ENCODE results near the gene CNOT9. TPM values are rescaled to one million over a fixed set of nuclear protein-coding genes. Genes with fewer than 3 reads are reported as not detected.

CNOT9 gene
- total and polyA plus RNA-seq, 4 donors = 10.5 to 24.4 (median 14.8) TPM

DNA sequence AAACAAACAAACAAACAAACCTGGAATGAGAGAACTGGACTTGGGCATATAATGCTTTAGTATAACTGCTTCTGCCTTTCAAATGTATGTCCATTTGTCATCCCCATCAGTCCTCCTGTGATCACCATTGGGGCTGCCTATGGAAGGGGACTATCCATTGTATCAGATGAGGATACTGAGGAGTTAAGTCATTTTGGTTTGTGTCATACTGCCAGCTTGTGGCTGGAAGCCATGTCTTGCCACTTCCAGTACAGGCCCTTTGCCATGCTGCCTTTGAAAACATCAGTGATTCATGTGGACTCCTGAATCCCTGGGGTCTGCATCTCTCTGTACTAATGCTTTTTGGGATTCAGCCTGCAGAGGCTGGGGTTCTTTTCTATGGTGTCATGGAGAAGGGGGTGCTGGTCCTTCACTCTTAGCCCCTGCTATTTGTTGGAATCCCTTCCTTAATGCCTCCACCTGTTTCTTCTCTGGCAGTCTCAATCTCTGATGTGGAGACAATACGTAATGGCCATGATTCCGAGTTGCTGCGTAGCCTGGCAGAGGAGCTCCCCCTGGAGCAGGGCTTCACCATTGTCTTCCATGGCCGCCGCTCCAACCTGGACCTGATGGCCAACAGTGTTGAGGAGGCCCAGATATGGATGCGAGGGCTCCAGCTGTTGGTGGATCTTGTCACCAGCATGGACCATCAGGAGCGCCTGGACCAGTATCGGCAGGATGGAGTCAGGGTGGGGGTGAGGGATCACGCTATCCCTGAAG is 49.6 kb downstream of the CNOT9 start:
- Histone ChIP-seq H3K36me3 (ENCODE audit: control insufficient read depth in 4 of 4, insufficient read depth in 3 of 4, low read depth in 1 of 4, low read length in 3 of 4) (no peaks in the 10 kb centered on the region), H3K27me3 (ENCODE audit: control insufficient read depth in 4 of 4, insufficient read depth in 4 of 4, low read length in 3 of 4) (no peaks in the 10 kb centered on the region), H3K4me1 (ENCODE audit: control insufficient read depth in 4 of 4, insufficient read depth in 4 of 4, low read length in 3 of 4) (peaks cover 0 to 15% (median 11%) of the 10 kb centered on the region in 4 donors), H3K4me3 (ENCODE audit: low read depth in 1 of 3, low read length in 3 of 3) (no peak overlapping the region), H3K27ac (ENCODE audit: low read depth in 1 of 2, low read length in 2 of 2) (no peak overlapping the region), H3K9ac (ENCODE audit: low read depth in 1 of 2, low read length in 2 of 2) (no peak overlapping the region), H3K9me3 (ENCODE audit: control insufficient read depth in 4 of 4, low read length in 3 of 4) (no peaks in the 10 kb centered on the region)
- WGBS = 94% methylated on average over 9 of the region's 9 CpGs
- no peak for DNase-seq (ENCODE audit: low spot score)
- TF ChIP-seq, protein P1, sequence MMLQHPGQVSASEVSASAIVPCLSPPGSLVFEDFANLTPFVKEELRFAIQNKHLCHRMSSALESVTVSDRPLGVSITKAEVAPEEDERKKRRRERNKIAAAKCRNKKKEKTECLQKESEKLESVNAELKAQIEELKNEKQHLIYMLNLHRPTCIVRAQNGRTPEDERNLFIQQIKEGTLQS (IDR thresholded peaks at IDR 0.05) = no peak
- TF ChIP-seq, protein P2, sequence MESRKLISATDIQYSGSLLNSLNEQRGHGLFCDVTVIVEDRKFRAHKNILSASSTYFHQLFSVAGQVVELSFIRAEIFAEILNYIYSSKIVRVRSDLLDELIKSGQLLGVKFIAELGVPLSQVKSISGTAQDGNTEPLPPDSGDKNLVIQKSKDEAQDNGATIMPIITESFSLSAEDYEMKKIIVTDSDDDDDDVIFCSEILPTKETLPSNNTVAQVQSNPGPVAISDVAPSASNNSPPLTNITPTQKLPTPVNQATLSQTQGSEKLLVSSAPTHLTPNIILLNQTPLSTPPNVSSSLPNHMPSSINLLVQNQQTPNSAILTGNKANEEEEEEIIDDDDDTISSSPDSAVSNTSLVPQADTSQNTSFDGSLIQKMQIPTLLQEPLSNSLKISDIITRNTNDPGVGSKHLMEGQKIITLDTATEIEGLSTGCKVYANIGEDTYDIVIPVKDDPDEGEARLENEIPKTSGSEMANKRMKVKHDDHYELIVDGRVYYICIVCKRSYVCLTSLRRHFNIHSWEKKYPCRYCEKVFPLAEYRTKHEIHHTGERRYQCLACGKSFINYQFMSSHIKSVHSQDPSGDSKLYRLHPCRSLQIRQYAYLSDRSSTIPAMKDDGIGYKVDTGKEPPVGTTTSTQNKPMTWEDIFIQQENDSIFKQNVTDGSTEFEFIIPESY (IDR thresholded peaks at IDR 0.05) = no peak
- no peak for TF ChIP-seq SP1 (IDR thresholded peaks at IDR 0.05)
- TF ChIP-seq, protein P3, sequence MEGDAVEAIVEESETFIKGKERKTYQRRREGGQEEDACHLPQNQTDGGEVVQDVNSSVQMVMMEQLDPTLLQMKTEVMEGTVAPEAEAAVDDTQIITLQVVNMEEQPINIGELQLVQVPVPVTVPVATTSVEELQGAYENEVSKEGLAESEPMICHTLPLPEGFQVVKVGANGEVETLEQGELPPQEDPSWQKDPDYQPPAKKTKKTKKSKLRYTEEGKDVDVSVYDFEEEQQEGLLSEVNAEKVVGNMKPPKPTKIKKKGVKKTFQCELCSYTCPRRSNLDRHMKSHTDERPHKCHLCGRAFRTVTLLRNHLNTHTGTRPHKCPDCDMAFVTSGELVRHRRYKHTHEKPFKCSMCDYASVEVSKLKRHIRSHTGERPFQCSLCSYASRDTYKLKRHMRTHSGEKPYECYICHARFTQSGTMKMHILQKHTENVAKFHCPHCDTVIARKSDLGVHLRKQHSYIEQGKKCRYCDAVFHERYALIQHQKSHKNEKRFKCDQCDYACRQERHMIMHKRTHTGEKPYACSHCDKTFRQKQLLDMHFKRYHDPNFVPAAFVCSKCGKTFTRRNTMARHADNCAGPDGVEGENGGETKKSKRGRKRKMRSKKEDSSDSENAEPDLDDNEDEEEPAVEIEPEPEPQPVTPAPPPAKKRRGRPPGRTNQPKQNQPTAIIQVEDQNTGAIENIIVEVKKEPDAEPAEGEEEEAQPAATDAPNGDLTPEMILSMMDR (IDR thresholded peaks at IDR 0.05; ENCODE audit: low read depth, low read length, missing input control) = no peak
- TF ChIP-seq FOXA2 (IDR thresholded peaks at IDR 0.05) = no peak
- TF ChIP-seq GABPA (IDR thresholded peaks at IDR 0.05 in 1 of 2, conservative IDR thresholded peaks at IDR 0.05 in 1 of 2) = no peak
- no peak for TF ChIP-seq YY1 (IDR thresholded peaks at IDR 0.05)
- TF ChIP-seq TAF1 (conservative IDR thresholded peaks at IDR 0.05) = no peak
- TF ChIP-seq FOXA1 (IDR thresholded peaks at IDR 0.05) = no peak
- no peak for TF ChIP-seq RXRA (IDR thresholded peaks at IDR 0.05)

DNA sequence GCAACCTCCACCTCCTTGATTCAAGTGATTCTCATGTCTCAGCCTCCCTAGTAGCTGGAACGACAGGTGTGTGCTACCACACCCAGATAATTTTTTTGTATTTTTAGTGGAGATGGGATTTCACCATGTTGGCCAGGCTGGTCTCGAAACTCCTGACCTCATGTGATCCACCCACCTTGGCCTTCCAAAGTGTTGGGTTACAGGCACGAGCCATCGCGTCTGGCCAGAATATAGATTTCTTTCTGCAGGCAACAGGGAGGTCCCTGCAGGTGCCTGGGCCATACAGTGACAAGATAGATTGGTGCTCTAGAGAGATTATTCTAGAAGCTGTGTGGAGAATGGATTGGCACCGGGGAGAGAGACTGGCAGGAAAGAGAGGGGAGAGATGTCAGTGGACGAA is 52.4 kb downstream of the CNOT9 start:
- Histone ChIP-seq H3K27me3 (ENCODE audit: control insufficient read depth in 4 of 4, insufficient read depth in 4 of 4, low read length in 3 of 4) (no peaks in the 10 kb centered on the region), H3K36me3 (ENCODE audit: control insufficient read depth in 4 of 4, insufficient read depth in 3 of 4, low read depth in 1 of 4, low read length in 3 of 4) (no peaks in the 10 kb centered on the region), H3K27ac (ENCODE audit: low read depth in 1 of 2, low read length in 2 of 2) (no peak overlapping the region), H3K9me3 (ENCODE audit: control insufficient read depth in 4 of 4, low read length in 3 of 4) (no peaks in the 10 kb centered on the region), H3K9ac (ENCODE audit: low read depth in 1 of 2, low read length in 2 of 2) (no peak overlapping the region), H3K4me3 (ENCODE audit: low read depth in 1 of 3, low read length in 3 of 3) (no peak overlapping the region), H3K4me1 (ENCODE audit: control insufficient read depth in 4 of 4, insufficient read depth in 4 of 4, low read length in 3 of 4) (peaks cover 0 to 6% (median 4%) of the 10 kb centered on the region in 4 donors)
- WGBS = 81% methylated on average over 7 of the region's 7 CpGs
- no peak for TF ChIP-seq EGR1 (IDR thresholded peaks at IDR 0.05; ENCODE audit: low read depth in 2 of 2)
- no peak for TF ChIP-seq SP1 (IDR thresholded peaks at IDR 0.05)
- TF ChIP-seq TAF1 (conservative IDR thresholded peaks at IDR 0.05) = no peak
- TF ChIP-seq, protein P4, sequence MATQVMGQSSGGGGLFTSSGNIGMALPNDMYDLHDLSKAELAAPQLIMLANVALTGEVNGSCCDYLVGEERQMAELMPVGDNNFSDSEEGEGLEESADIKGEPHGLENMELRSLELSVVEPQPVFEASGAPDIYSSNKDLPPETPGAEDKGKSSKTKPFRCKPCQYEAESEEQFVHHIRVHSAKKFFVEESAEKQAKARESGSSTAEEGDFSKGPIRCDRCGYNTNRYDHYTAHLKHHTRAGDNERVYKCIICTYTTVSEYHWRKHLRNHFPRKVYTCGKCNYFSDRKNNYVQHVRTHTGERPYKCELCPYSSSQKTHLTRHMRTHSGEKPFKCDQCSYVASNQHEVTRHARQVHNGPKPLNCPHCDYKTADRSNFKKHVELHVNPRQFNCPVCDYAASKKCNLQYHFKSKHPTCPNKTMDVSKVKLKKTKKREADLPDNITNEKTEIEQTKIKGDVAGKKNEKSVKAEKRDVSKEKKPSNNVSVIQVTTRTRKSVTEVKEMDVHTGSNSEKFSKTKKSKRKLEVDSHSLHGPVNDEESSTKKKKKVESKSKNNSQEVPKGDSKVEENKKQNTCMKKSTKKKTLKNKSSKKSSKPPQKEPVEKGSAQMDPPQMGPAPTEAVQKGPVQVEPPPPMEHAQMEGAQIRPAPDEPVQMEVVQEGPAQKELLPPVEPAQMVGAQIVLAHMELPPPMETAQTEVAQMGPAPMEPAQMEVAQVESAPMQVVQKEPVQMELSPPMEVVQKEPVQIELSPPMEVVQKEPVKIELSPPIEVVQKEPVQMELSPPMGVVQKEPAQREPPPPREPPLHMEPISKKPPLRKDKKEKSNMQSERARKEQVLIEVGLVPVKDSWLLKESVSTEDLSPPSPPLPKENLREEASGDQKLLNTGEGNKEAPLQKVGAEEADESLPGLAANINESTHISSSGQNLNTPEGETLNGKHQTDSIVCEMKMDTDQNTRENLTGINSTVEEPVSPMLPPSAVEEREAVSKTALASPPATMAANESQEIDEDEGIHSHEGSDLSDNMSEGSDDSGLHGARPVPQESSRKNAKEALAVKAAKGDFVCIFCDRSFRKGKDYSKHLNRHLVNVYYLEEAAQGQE (IDR thresholded peaks at IDR 0.05) = no peak
- DNase-seq (ENCODE audit: low spot score) = no peak
